PFSK-1 (cell line): ENCODE data around the gene JADE2.

Source experiments
- FOXP2 ChIP-seq: optimal IDR thresholded peaks from 2 replicates; pipeline ENCODE3; 2011; ENCODE audit warnings: borderline replicate concordance, control low read depth, inconsistent platforms; ENCODE audit not compliant: insufficient read depth; ENCODE audit errors: extremely low read length, extremely low read depth
- POLR2AphosphoS5 ChIP-seq: IDR thresholded peaks from 2 replicates; pipeline ENCODE4 v1.6.1; 2012; ENCODE audit warnings: low read depth, mild to moderate bottlenecking, control low read depth, low read length, moderate library complexity
- REST ChIP-seq, 2 experiments: IDR thresholded peaks; 2 replicates each; pipeline versions ENCODE4 v1.6.1 to v1.8.0; 2011 to 2012; ENCODE audit warnings: low read depth in 2 of 2, low read length in 2 of 2, control low read depth in 1 of 2, inconsistent platforms in 1 of 2, mild to moderate bottlenecking in 1 of 2, moderate library complexity in 1 of 2; ENCODE audit not compliant: insufficient read depth in 1 of 2
- SIN3A ChIP-seq: IDR thresholded peaks from 2 replicates; pipeline ENCODE4 v1.6.1; 2012; ENCODE audit warnings: mild to moderate bottlenecking, low read length, moderate library complexity, borderline replicate concordance; ENCODE audit not compliant: insufficient read depth
- TAF1 ChIP-seq: IDR thresholded peaks from 2 replicates; pipeline ENCODE4 v1.6.1; 2012; ENCODE audit warnings: low read length, control low read depth, borderline replicate concordance; ENCODE audit not compliant: insufficient read depth

Gene JADE2

GRCh38 chr5:134576386-134577021 is 51.0 kb downstream of the JADE2 start:
- no peak for TF ChIP-seq SIN3A
- no peak for TF ChIP-seq TAF1
- no peak for TF ChIP-seq FOXP2
- no peak for TF ChIP-seq POLR2AphosphoS5
- no peak for TF ChIP-seq REST (IDR thresholded peaks at IDR 0.05; ENCODE audit: insufficient read depth in 1 of 2, low read depth in 2 of 2, low read length in 2 of 2)

- TF ChIP-seq FOXP2 (no peak), TAF1 (no peak), REST (IDR thresholded peaks at IDR 0.05; ENCODE audit: insufficient read depth in 1 of 2, low read depth in 2 of 2, low read length in 2 of 2) (no peak), SIN3A (no peak), POLR2AphosphoS5 (no peak)
Measured at GRCh38 chr5:134577022-134577795, 51.7 kb downstream of the JADE2 start.

GRCh38 chr5:134577796-134578577 is 52.5 kb downstream of the JADE2 start:
- no peak for TF ChIP-seq REST (IDR thresholded peaks at IDR 0.05; ENCODE audit: insufficient read depth in 1 of 2, low read depth in 2 of 2, low read length in 2 of 2)
- TF ChIP-seq POLR2AphosphoS5 = no peak
- TF ChIP-seq TAF1 = no peak
- TF ChIP-seq SIN3A = no peak
- no peak for TF ChIP-seq FOXP2

GRCh38 chr5:134578578-134579283 is 53.3 kb downstream of the JADE2 start:
- TF ChIP-seq FOXP2 = no peak
- TF ChIP-seq POLR2AphosphoS5 = no peak
- TF ChIP-seq TAF1 = no peak
- TF ChIP-seq REST (IDR thresholded peaks at IDR 0.05; ENCODE audit: insufficient read depth in 1 of 2, low read depth in 2 of 2, low read length in 2 of 2) = no peak
- TF ChIP-seq SIN3A = no peak
